Left ventricle myocardium superior (tissue), 1 donor: ENCODE data around the gene MDFI. TPM values are rescaled to one million over a fixed set of nuclear protein-coding genes. Genes with fewer than 3 reads are reported as not detected.
A peak's percentile ranks its signal among the peaks of the same experiment; 100 is the strongest.

Experiments used
- ATAC-seq: fragments of 200-7000 bp; cut with Tn5 transposase; one replicate; pipeline ENCODE4 v1.9.1; 2020; ENCODE audit warnings: mild to moderate bottlenecking, moderate library complexity
- DNase-seq: peaks from one replicate; pipeline ENCODE4 v3.0.0-alpha.2; 2020
- intact Hi-C: fragments of 100-400 bp; cut with micrococcal nuclease; formaldehyde crosslinking; loops from one replicate; pipeline ENCODE4 v1.11.0; 2022
- total RNA-seq: library from RNA; stranded (reverse); fragmentation: NEBNext Ultra II Directional; extraction: Animal tissue kit (Norgen Biotek cat#: 25700); gene quantifications from one replicate; pipeline ENCODE4 v1.2.1, GENCODE V29; 2021
- donor health status: DM: no; HTN: yes; CAD: no; lungs with severe emphysema.

The MDFI gene
- total RNA-seq, 1 donor from 2014 or later: 1.3 TPM

DNA sequence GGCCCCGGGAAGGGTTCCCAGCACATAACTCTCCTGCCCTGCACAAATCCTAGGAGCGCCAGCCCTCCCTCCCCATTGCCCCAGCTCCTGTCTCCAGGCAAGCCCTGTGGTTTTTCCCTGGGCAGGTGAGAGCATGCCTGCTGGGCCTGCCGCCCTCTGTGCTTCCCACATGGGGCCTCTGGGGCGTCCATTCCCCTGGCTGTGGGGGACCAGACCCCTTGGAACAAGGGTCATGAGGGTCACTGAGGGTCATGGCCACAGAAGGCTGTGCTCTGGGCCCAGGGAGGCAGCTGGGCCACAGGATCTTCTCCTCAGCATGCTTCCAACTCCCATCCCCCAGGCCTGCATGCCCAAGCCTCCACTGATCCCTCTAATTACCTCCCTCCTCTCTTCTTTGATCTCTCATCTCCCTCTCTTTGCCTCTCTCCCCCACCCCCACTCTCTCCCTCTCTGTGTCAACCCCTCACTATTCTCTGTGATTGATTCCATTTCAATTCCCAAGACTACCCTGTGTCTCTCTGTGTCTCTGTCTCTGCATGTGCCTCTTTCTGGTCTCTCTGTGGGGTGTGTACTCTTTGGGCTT, 6.1 kb downstream of the MDFI start:
- intact Hi-C loops: no loop called here
- DNase-seq (no peak), ATAC-seq (no peak)

DNA sequence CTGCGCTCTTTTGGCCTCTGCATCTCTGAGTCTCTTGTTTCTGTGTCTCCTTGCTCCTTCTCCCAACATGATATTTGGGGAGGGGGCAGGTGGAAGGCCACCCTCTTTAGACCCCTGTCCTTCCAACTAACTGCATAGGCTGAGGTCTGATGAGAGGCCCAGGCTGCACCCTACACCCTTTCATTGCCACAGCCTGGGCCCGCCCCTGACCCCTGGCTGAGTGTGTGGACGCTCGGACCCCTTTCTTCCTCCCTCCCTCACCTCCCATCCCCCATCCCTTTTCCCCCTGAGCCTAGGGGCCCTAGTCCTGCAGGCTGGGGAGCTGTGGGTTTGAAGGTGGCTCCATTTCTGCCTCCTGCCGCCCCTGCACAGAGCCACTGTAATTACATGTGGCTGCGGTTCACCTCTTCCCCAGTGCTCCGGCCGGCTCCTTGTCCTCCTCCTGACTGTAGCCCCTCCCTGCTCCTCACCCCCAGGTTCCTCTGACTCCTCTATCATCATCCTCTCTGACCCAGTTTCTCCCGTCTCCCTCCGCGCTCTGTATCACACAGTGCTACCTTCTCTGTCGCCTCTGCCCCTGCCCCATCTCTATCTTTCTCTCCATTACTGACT, 6.8 kb downstream of the MDFI start:
- intact Hi-C loops: no loop called here
- ATAC-seq (no peak), DNase-seq (no peak)

DNA sequence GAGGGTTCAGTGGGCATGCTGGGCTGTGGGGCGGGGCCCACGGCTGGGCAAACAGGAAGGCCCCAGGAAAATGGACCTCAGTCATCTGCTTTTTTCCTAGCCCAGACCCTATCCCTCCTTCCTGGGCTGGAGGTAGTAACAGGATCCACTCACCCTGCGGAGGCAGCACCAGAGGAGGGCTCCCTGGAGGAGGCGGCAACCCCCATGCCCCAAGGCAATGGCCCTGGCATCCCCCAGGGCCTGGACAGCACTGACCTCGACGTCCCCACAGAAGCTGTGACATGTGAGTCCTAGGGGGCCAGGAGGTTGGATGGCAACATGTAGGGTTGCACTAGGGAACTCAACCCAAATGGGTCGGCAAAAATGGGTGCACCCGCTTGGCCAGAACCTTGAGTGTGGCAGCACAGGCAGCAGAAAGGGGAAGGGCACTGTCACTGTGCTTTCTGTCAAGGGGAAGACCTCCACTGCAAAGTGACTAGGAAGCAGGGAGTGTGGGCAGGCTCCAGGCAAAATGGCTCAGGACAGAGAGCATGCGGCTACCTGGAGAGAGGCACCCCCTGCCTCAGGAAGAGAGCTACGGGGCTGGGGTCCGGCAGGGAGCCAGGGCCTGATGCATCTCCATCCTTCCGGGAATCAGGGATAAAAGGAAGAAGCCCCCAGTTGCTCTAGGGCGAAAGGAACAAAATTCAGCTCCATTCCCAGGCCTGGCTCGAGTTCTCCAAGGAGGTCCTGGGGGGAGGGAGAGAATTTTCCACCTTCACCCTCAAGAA, 7.9 kb downstream of the MDFI start:
- intact Hi-C loops: no loop called here
- ATAC-seq (no peak), DNase-seq (no peak)

DNA sequence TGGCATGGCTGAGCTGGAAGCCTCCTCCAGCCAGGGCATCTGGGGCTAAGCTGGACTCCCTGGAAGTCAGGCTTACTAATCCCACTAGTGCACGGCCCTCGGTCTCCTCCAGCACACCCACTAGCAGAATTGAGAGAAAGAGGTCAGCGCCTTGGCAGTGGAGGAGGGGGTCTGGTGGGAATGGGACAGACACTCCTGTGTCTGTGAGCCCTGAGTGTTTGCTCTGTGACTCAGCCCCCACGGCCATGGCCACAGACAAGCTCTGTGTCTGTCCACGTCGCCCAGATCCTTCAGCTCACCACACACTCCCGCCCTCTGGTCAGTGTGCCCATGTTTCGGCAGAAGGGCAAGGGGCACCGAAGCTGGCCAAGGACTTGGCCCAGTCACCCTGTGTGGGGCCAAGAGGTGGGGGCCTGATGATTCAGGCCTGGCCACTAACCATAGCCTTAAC, 8.8 kb downstream of the MDFI start:
- no peak for DNase-seq
- intact Hi-C loops: no loop called here
- ATAC-seq: no peak

DNA sequence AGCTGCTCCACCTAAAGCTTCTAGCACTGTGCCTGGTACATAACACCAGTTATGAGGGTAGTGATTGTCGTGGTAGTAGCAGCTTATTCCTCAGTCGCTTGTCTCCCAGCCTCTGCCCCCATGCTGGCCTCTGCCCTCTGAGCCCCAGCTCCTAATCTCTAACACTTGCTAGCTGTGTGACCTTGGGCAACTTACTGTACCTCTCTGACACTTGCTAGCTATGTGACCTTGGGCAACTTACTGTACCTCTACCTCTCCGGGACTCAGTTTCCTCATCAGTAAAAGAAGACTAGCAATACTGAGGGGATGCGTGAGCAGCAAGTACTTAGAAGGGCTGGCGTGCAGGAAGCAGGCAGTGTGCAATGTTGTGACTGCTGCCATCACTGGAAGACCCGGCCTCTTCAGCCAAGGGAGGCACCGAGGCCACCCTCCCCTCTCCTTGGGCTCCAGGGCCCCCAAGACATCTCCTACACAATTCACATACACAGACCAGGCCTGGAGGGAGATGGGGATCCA, 9.9 kb downstream of the MDFI start:
- no peak for DNase-seq
- intact Hi-C loops: no loop called here

DNA sequence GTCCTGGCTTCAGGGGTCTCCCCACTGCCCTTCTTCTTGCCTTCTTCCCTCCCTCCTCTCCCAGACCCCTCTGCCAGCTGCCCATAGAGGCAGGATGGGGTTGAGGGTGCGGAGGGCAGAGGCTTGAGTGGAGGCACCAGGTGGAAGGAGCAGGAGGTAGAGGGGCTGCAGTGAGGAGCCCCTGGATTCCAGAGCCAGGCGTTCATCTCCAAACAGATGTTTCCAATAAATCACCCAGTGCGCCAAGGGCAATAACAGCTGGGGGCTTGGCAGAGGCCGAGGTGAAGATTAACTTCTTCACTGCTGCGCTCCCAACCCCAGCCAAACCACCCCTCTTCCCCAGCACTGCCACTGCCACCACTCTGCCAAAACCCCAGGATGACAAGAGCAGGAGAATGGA, 10.7 kb downstream of the MDFI start:
- ATAC-seq: no peak
- intact Hi-C loops: no loop called here
- DNase-seq: no peak

More for the DNA sequence above, 9.9 kb downstream of the MDFI start:
- ATAC-seq: no peak

DNA sequence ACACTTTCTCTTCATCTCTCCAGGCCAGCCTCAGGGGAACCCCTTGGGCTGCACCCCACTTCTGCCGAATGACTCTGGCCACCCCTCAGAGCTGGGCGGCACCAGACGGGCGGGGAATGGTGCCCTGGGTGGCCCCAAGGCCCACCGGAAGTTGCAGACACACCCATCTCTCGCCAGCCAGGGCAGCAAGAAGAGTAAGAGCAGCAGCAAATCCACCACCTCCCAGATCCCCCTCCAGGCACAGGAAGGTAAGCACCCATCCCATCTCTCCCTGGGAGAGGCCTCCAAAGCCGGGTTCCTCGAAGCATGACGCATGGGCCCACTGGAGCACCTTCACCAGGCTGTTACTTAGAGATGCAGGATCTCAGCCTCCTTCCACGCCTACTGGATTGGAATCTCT, 11.3 kb downstream of the MDFI start:
- DNase-seq (no peak), ATAC-seq (no peak)
- intact Hi-C loops: no loop called here

DNA sequence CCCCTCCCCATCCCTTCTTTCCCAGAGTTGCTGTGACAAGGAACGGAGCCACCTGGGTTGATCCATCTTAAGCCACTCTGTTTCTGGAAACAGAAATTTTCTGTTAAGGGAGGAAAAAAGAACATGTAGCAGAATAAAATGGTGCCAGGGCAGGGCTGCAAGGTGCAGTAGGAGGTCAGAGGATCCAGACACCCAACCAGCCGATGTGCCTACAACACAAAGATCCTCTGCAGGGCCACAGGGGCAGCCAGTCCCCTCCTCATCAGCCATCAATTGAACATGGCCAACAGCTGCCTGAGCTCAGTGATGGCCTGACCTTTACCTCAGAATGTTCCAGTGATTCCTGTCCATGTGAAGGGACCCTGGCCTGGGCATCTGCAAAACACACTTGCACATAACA, 11.9 kb downstream of the MDFI start:
- DNase-seq (no peak), ATAC-seq (no peak)
- intact Hi-C loops: no loop called here

DNA sequence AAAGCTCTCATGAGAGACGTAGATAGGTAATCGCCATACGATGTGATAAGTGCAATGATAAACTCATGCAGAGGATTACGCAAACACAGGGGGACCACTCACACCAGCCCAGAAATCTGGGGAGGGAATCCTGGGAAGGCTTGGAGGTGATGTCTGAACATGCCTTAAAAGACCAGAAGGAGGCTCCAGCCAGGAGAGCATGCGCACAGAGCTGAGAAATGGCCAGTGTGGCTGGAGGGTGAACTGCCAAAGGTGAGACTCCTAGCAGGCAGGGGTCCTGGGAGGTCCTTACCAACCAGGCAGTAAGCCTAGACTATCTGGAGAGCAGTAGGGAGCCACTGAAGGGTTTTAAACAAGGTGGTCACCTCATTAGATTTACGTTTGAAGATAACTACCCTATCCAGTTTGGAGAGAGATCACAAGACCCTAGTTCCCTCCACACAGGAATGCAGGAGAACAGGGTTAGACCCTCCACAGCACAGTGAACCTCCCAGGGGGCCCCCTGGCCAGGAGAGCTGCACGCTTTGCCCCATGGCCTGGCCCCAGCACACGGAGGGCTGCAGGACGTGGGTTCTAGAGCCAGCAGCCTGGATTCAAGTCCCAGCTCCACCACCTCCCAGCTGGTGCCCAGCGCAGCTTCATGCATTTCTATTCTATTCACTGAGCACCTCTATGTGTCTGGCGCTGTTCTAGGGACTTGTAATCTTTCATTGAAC, 13.1 kb downstream of the MDFI start:
- no peak for ATAC-seq
- intact Hi-C loops: no loop called here
- no peak for DNase-seq

DNA sequence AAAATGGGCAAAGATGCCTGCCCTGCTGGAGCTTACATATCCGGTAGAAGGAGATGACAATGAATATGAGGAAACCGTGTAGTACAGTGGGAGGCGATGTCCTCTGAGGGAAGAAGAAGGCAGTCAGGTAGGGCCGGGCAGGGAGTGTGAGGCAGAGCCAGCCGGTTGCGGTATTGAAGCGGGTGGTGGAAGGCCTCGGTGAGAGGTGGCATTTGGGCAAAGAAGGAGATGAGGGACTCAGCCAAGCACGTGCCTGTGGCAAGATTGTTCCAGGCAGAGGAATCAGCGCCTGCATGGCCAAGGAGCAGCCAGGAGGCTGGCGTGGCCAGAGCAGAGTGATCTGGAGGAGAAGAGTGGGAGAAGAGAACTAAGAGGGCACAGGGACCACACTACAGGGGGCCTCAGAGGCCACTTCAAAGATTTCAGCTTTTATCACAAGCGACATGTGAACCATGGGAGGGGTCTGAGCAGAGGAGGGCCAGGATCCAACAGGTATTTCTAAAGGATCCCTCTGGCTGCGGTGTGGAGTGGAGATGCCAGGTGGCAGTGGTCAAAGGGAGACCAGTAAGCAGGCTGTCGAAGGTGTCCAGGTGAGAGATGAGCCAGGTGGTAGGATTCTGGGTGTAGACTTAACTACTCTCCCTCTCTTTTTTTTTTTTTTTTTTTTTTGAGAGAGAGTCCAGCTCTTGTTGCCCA, 13.8 kb downstream of the MDFI start:
- ATAC-seq (no peak), DNase-seq (no peak)
- intact Hi-C loops: no loop called here

DNA sequence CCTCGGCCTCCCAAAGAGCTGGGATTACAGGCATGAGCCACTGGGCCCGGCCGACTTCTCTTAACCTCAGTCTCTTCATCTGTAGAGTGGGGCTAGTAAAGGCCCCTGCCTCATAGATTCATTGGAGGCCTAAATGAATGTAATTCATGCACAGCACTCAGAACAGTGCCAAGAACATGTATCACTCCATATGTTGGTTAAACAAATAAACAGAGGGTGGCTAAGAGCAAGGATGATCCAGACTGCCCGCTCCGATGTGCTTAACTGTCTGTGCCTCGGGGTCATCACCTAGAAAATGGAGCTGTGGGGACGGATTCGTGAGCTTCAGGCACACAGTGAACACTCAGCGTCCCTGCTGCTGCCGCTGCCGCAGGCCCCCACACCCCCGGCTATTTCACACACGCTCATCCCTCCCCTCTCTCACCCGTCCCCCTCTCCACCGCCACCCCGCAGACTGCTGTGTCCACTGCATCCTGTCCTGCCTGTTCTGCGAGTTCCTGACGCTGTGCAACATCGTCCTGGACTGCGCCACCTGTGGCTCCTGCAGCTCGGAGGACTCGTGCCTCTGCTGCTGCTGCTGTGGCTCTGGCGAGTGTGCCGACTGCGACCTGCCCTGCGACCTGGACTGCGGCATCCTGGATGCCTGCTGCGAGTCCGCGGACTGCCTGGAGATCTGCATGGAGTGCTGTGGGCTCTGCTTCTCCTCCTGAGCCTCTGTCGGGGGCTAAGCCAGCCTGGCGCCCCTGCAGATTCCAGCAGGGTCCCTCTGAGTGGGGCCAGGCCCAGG, 14.8 kb downstream of the MDFI start:
- DNase-seq (no peak), ATAC-seq (no peak)
- intact Hi-C loops: no loop called here

DNA sequence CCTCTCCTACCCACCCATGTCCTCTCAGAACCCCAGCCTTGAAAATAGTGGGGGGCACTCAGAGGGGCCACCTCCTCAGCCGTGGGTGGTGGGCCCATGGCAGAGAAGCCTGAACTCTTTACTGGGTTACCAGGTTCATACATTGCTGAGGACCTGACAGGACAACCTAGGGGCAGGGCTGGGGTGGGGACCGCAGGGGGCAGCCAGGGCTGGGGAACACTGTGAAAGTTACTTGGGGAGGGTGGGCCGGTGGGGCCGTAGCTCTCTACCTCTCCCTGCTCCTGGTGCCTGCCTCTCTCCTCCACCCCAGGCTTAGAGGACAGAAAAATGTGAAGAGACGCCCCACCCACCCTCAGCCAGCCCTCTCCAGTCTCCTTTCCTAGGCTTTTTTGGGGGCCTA, 15.4 kb downstream of the MDFI start:
- intact Hi-C loops: no loop called here
- ATAC-seq: no peak
- DNase-seq: no peak

DNA sequence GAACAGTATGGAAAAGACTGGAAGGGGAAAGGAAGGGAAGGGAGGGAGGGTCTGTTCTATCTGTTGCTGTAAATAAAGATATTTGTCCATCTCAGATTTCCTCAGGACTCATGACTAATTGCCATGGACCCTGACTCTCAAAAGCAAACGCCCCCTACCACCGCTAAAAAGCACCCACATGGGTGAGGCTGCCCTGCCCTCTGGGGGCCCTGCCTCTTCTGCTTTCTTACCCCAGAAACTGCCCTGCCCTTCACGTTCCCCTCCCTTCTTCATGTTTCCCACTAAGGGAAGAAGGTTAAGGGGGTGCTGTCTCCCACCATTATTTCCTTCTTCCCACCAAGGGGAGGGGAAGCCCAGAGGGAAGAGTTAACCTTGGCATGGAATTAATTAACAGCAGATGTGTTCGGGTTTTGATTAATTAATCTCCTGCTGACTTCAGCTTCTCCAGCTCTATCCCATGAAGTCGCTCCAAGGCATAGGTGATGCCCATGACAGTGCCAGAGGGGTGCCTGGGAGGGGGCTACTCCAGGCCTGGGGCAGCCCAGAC, 16.0 kb downstream of the MDFI start:
- ATAC-seq: no peak
- no peak for DNase-seq
- intact Hi-C loops: no loop called here

DNA sequence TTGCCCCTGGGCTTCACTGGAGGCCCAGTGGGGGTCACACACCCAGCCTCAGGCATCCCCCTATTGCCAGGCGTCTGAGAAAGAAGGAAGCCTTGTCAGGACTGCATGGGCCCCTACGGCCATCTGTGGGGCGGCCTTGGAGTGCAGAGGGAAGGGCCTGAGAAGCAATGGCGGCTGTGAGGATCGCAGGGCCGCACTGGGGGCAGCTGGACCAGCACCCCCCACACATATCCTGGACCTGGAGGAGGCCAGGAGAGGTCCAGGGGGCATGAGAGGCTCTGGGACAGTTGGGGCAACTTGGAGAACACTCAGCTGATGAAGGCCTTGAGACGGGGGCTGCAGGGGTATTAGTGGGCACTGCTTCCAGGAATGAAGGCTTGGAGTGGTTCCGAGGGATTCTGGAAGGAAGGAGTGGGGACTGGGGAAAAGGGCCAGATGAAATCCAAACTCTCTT, 16.5 kb downstream of the MDFI start:
- DNase-seq (no peak), ATAC-seq (no peak)
- intact Hi-C loops: no loop called here

DNA sequence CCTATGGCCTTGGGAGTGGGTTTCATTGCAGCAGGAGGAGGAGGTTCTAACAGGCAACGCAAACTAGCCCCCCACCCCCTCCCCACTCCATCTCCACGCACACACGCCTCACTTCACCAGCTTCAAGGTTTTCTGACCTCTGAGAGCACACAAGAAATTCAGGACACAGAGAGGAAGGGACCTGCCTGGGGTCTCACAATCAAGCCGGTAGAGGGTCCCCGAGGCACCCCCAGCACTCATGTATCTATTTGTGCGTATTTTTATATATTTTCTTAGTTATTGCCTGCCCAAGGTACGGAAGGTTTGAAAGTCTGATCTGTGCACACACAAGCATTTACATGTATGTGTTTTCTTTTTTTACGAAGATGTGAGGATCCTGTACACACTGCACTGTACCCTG, 16.9 kb downstream of the MDFI start:
- DNase-seq (no peak), ATAC-seq (no peak)
- intact Hi-C loops: no loop called here

DNA sequence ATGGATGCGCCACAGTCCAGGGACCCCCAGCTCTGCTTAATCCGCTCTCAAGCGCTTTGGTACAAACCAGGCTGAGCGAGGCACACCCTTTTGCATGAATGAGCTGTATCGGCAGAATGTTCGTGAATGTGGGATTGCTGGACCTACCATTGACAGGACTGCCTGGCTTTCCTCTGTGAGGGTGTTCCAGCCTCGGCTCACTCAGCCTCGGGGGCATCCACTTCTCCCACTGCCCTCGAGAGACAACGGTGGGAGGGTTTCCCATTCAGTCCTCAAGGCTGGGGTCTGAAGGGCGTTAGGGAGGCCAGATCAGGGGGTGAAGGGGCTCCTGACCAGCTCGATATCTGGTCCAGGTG, 17.4 kb downstream of the MDFI start:
- intact Hi-C loops: no loop called here
- ATAC-seq (no peak), DNase-seq (no peak)

DNA sequence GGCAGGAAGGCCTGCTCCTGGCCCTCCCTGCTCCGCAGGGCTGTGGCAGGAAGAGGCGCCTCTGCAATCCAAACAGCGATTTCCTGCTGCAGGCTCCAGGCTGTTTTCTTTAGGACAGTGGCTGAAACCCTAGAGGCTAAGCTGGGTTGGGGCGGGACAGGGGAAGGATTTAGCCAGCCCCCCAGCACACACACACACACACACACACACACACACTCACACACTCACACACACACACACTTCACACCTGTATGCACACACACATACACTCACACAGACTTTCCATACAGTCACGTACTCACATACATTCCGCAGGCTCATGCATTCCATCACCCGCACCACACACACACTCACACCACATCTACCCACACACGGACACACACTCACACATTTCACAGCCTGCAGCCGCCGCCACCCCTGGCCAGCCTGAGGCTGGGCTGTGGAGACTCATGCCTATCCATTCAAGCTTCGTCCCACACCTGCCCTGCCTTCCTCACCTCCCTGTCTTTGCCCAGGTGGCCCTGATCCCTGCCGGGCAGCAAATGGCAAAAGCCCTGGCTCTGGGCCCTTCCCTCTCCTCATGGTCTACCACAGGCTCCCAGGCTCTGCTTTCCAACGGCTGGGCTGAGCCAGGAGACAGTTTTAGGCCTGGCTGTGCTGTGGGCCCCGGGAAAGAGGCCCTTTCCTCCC, 17.9 kb downstream of the MDFI start:
- intact Hi-C loops: no loop called here
- DNase-seq (no peak), ATAC-seq (peak; percentile 29)
